ENCODE data around the gene ST13.

The ST13 gene

GRCh38 chr22:40867109-40867508 is 10.7 kb upstream of the ST13 start:
- no peaks in the 10 kb centered on the region for H3K9me3 ChIP-seq (ENCODE audit: control insufficient read depth, insufficient read depth, low read depth, low read length)
- no peak overlapping the region for H3K27ac ChIP-seq (ENCODE audit: extremely low read depth, low read depth, low read length)
- CTCF ChIA-PET: interaction anchor here (0.8 to 1.2 kb wide), 5 partner anchors 9 to 370 kb away, joined by 3 to 6 read pairs (median 4); partner anchors contain the start of genes ST13 and XPNPEP3
- H3K4me1 ChIP-seq (ENCODE audit: control insufficient read depth, insufficient read depth, low read length): 0 out of 2 replicates have a peak, but pooled peaks cover 4% of the 10 kb centered on the region
- POLR2A ChIA-PET: interaction anchor here (2.6 kb wide), 1 partner anchor 10 kb away, joined by 14 read pairs; the partner anchor contains the start of genes ST13 and XPNPEP3
- H3K36me3 ChIP-seq (ENCODE audit: control insufficient read depth in 2 of 2, insufficient read depth in 1 of 2, low read length in 2 of 2): peaks cover 10 to 19% of the 10 kb centered on the region in 2 experiments
- H3K4me3 ChIP-seq (ENCODE audit: low read depth, low read length): no peak overlapping the region
- no peak for TF ChIP-seq ZSCAN5A (tag by site-specific recombination; IDR thresholded peaks at IDR 0.05)
- no peak for TF ChIP-seq ZBTB6 (tag by site-specific recombination; IDR thresholded peaks at IDR 0.05)
- no peak for TF ChIP-seq ZNF544 (tag by site-specific recombination; IDR thresholded peaks at IDR 0.05)
- no peak for TF ChIP-seq ZNF223 (tag by site-specific recombination; IDR thresholded peaks at IDR 0.05)
- no peak for TF ChIP-seq GLI4 (tag by site-specific recombination; IDR thresholded peaks at IDR 0.05)
- TF ChIP-seq ZBTB17 (tag by site-specific recombination; IDR thresholded peaks at IDR 0.05): no peak
- no peak for TF ChIP-seq ZBTB8A (tag by site-specific recombination; IDR thresholded peaks at IDR 0.05)
- TF ChIP-seq KLF1 (tag by site-specific recombination; IDR thresholded peaks at IDR 0.05): no peak
- no peak for TF ChIP-seq ZNF670 (tag by site-specific recombination; IDR thresholded peaks at IDR 0.05; ENCODE audit: low read depth)
- TF ChIP-seq TRIM28 (IDR thresholded peaks at IDR 0.05; ENCODE audit: borderline replicate concordance, low read length): no peak
- no peak for TF ChIP-seq PRDM10 (tag by site-specific recombination; IDR thresholded peaks at IDR 0.05)
- no peak for TF ChIP-seq ZNF707 (tag by site-specific recombination; IDR thresholded peaks at IDR 0.05)
- TF ChIP-seq ZNF239 (tag by site-specific recombination; IDR thresholded peaks at IDR 0.05): no peak
- no peak for TF ChIP-seq ZIC2 (tag by site-specific recombination; IDR thresholded peaks at IDR 0.05)
- TF ChIP-seq ZNF155 (tag by site-specific recombination; IDR thresholded peaks at IDR 0.05): no peak
- TF ChIP-seq SP2 (tag by site-specific recombination; IDR thresholded peaks at IDR 0.05): no peak
- TF ChIP-seq RBAK (tag by site-specific recombination; IDR thresholded peaks at IDR 0.05): no peak
- no peak for TF ChIP-seq GLIS1 (tag by site-specific recombination; IDR thresholded peaks at IDR 0.05)
- TF ChIP-seq SCRT1 (tag by site-specific recombination; IDR thresholded peaks at IDR 0.05; ENCODE audit: borderline replicate concordance): no peak

GRCh38 chr22:40862537-40862936 is 6.1 kb upstream of the ST13 start:
- H3K4me3 ChIP-seq (ENCODE audit: low read depth, low read length): no peak overlapping the region
- H3K36me3 ChIP-seq (ENCODE audit: control insufficient read depth in 2 of 2, insufficient read depth in 1 of 2, low read length in 2 of 2): peaks cover 13 to 16% of the 10 kb centered on the region in 2 experiments; a peak in 2 of 3 replicates
- H3K9me3 ChIP-seq (ENCODE audit: control insufficient read depth, insufficient read depth, low read depth, low read length): no peaks in the 10 kb centered on the region
- ChIA-PET CTCF (no interaction called here), POLR2A (no interaction called here)
- 0 out of 2 replicates have a peak, but pooled peaks cover 6% of the 10 kb centered on the region for H3K4me1 ChIP-seq (ENCODE audit: control insufficient read depth, insufficient read depth, low read length)
- H3K27ac ChIP-seq (ENCODE audit: extremely low read depth, low read depth, low read length): no peak overlapping the region
- TF ChIP-seq RBAK (tag by site-specific recombination; IDR thresholded peaks at IDR 0.05) (no peak), INSM2 (tag by site-specific recombination; IDR thresholded peaks at IDR 0.05) (no peak), ZNF223 (tag by site-specific recombination; IDR thresholded peaks at IDR 0.05) (no peak), ZNF239 (tag by site-specific recombination; IDR thresholded peaks at IDR 0.05) (no peak), SP3 (tag by site-specific recombination; IDR thresholded peaks at IDR 0.05) (no peak), ZNF585B (tag by site-specific recombination; IDR thresholded peaks at IDR 0.05) (0 out of 2 replicates have a peak, but pooled peaks have one; percentile 26), SP7 (tag by site-specific recombination; IDR thresholded peaks at IDR 0.05) (peak; percentile 93), ZSCAN18 (tag by site-specific recombination; IDR thresholded peaks at IDR 0.05) (no peak), ZNF747 (tag by site-specific recombination; IDR thresholded peaks at IDR 0.05) (no peak), YY1 (tag by site-specific recombination; IDR thresholded peaks at IDR 0.05) (no peak)

All from HEK293 (cell line).